Sigmoid colon (tissue), 7 donors: Measurements from ENCODE around the gene ZNF277. TPM values are rescaled to one million over a fixed set of nuclear protein-coding genes. Genes with fewer than 3 reads are reported as not detected.

Source experiments
- DNase-seq: peaks from one replicate; pipeline ENCODE4 v3.0.0-alpha.2; 2019
- H3K27ac ChIP-seq, 4 donors: fragments of 200-600 bp; sonication (generic); one replicate each; pipeline ENCODE4 v1.5.1; 2016 to 2019; ENCODE audit warnings: mild to moderate bottlenecking in 1 of 4
- H3K27me3 ChIP-seq, 3 donors: fragments of 200-600 bp; sonication (generic); one replicate each; pipeline ENCODE4 v1.5.1; 2019; ENCODE audit warnings: mild to moderate bottlenecking in 1 of 3
- H3K36me3 ChIP-seq, 4 donors: fragments of 200-600 bp; sonication (generic); one replicate each; pipeline ENCODE4 v1.5.1; 2016 to 2019
- H3K4me1 ChIP-seq, 4 donors: fragments of 200-600 bp; sonication (generic); one replicate each; pipeline ENCODE4 v1.5.1; 2017 to 2019
- H3K4me3 ChIP-seq, 4 donors: fragments of 200-600 bp; sonication (generic); one replicate each; pipeline ENCODE4 v1.5.1; 2017 to 2019; ENCODE audit warnings: mild to moderate bottlenecking in 2 of 4, moderate library complexity in 1 of 4
- H3K9me3 ChIP-seq, 4 donors: fragments of 200-600 bp in 3 of 4; sonication (generic) in 3 of 4; one replicate each; pipeline versions ENCODE4 v1.5.1 to v1.6.1; 2013 to 2019
- EP300 ChIP-seq, 4 donors: sonication (generic); formaldehyde crosslinking; IDR thresholded peaks; one replicate each; pipeline ENCODE4 v1.6.1; 2017; ENCODE audit warnings: antibody characterized with exemption in 4 of 4
- POLR2A ChIP-seq, 2 donors: fragments of 450-650 bp; IDR thresholded peaks; one replicate each; pipeline ENCODE4 v1.6.1; 2016; ENCODE audit warnings: antibody characterized with exemption in 2 of 2, mild to moderate bottlenecking in 2 of 2, moderate library complexity in 2 of 2
- POLR2AphosphoS5 ChIP-seq, 4 donors: sonication (generic); formaldehyde crosslinking; IDR thresholded peaks; one replicate each; pipeline ENCODE4 v1.6.1; 2017; ENCODE audit warnings: antibody characterized with exemption in 4 of 4
- WGBS, 2 donors: extraction: QIAGEN DNeasy Blood & Tissue Kit; methylation state at CpG; one replicate each; pipeline ENCODE4 v1.1.7; 2013; 5-methylcytosine and 5-hydroxymethylcytosine counted together
- intact Hi-C: fragments of 100-400 bp; cut with DNase I; formaldehyde crosslinking; loops from one replicate; pipeline ENCODE4 v1.15.1; 2023
- polyA plus RNA-seq, 3 donors: library from polyadenylated mRNA; stranded (reverse); fragments of 200-250 nt; gene quantifications; one replicate each; pipeline ENCODE4 v1.2.3, GENCODE V29; 2013
- total RNA-seq, 4 donors: library from RNA; depleted of rRNA; stranded (reverse); fragments of >200 nt; gene quantifications; one replicate each; pipeline ENCODE4 v1.1.0, GENCODE V29; 2016
- TF ChIP-seq, protein P1 (sequence below), 4 experiments: fragments of 450-650 bp in 3 of 4; fragments of 200-600 bp in 1 of 4; IDR thresholded peaks; one replicate each; pipeline ENCODE4 v1.5.1; 2016 to 2019; ENCODE audit warnings: antibody characterized with exemption in 4 of 4, mild to moderate bottlenecking in 3 of 4, moderate library complexity in 2 of 4
- donor health status: healthy with polysubstance abuse.
- donor health status: Bipolar disorder and iron deficiency.
- donor health status: healthy.

The ZNF277 gene
- total and polyA plus RNA-seq, 7 donors = 15.8 to 49.3 (median 39.0) TPM

DNA sequence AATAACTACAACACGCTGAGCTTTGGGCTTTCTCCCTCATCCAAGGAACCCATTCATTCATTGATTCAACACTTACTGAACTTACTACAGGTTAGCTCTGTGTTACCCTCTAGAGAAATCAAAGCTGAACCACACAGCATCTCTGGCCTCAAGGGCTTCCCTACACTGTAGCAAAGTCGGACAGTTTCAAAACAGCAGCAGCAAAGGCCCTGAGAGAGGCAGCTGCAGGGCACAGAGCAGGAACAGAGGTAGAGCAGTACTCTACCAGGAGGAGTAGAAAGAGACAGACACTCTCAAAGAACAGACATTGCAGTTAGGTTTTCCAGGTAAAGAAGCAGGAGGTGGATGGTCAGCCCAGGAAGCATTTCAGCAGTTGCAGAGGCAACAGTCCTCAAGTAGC lies 16.4 kb upstream of the ZNF277 start:
- Histone ChIP-seq H3K9me3 (peaks cover 0 to 2% (median 0%) of the 10 kb centered on the region in 4 donors), H3K36me3 (no peaks in the 10 kb centered on the region), H3K27ac (no peak overlapping the region), H3K27me3 (no peaks in the 10 kb centered on the region), H3K4me1 (peaks cover 0 to 12% (median 8%) of the 10 kb centered on the region in 4 donors), H3K4me3 (no peak overlapping the region)
- intact Hi-C loops = no loop called here
- 91 to 92% methylated on average over 2 of the region's 2 CpGs for WGBS, 2 donors
- no peak for TF ChIP-seq POLR2AphosphoS5 (IDR thresholded peaks at IDR 0.05)
- TF ChIP-seq POLR2A (IDR thresholded peaks at IDR 0.05) = no peak
- TF ChIP-seq, protein P1, sequence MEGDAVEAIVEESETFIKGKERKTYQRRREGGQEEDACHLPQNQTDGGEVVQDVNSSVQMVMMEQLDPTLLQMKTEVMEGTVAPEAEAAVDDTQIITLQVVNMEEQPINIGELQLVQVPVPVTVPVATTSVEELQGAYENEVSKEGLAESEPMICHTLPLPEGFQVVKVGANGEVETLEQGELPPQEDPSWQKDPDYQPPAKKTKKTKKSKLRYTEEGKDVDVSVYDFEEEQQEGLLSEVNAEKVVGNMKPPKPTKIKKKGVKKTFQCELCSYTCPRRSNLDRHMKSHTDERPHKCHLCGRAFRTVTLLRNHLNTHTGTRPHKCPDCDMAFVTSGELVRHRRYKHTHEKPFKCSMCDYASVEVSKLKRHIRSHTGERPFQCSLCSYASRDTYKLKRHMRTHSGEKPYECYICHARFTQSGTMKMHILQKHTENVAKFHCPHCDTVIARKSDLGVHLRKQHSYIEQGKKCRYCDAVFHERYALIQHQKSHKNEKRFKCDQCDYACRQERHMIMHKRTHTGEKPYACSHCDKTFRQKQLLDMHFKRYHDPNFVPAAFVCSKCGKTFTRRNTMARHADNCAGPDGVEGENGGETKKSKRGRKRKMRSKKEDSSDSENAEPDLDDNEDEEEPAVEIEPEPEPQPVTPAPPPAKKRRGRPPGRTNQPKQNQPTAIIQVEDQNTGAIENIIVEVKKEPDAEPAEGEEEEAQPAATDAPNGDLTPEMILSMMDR (IDR thresholded peaks at IDR 0.05) = no peak
- TF ChIP-seq EP300 (IDR thresholded peaks at IDR 0.05) = no peak
- DNase-seq = no peak

DNA sequence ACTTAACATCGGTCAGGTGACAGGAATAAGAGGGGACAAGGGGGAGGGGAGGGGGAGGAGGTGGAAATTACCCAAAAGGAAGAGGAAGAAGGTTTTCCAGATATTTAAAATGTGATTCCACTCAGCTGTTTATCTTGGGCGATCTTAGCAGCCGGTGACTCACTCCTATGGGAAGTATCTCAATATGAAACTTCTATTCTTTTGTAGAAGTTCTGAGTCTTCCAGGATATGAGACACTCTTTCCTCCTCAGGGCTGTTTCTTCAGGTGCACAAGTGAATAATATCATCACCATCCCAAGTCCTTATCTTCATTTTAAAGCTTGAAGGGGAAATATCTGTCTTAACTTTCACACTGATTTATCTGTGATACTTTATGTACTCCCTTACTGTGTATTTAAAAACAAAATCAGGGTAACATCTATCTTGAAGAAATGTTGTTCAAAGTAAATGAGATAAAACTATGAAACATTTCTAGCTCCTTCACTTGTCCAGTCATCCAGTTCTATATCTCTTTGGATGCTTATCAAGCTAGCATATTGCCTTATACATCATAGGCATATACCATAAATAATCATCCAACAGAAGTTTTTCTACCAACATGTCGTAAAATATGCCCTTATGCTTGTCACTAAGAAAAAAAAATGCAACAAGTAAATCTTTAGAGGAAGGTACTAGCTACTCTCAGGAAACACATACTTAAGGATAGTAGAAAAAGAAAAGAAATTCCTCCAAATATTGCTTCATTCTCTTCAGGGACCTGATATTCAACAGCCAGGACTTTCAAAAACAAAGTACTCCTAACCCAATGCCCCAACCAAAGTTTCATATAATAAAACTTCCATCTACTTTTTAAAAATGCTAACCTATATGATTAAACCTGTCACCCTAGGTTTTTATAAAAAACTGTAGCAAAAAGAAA lies 14.0 kb upstream of the ZNF277 start:
- H3K27ac ChIP-seq = peak overlapping the region in 2 of 4 donors; percentile 3 to 29
- peaks cover 0 to 2% (median 0%) of the 10 kb centered on the region in 4 donors for H3K9me3 ChIP-seq
- no peaks in the 10 kb centered on the region for H3K36me3 ChIP-seq
- TF ChIP-seq POLR2A (IDR thresholded peaks at IDR 0.05) (no peak), POLR2AphosphoS5 (IDR thresholded peaks at IDR 0.05) (peak in 1 of 4 donors; percentile 39), EP300 (IDR thresholded peaks at IDR 0.05) (no peak)
- TF ChIP-seq, protein P1 (IDR thresholded peaks at IDR 0.05) = no peak
- peaks cover 0 to 16% (median 10%) of the 10 kb centered on the region in 4 donors for H3K4me1 ChIP-seq
- DNase-seq = no peak
- 69 to 76% methylated on average over 4 of the region's 4 CpGs for WGBS, 2 donors
- intact Hi-C loops = no loop called here
- no peak overlapping the region for H3K4me3 ChIP-seq
- no peaks in the 10 kb centered on the region for H3K27me3 ChIP-seq

DNA sequence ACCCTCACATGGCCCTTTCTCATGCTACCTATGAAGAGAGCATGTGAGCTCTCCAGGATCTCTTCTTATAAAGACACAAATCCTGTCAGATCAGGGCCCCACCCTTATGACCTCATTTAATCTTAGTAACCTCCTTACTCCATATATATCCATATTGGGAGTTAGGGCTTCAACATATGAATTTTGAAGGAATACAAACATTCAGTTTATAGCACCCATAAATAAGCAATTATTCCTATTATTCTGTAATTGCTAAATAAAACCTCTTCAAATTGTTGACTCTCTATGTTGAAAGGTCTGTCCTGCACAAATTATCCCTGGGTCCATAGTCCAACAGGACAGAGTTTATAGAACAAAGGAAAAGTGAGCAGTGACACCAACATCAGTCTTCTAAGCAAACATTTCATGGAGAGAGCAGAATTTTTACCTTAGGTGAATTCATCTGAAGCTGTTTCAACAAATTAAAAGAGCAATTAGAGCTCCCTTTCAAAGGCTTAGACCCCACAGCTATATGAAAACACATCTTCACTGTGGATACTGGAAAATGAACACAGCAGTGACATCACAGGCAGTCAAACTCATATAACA lies 12.5 kb upstream of the ZNF277 start:
- no peak for TF ChIP-seq POLR2AphosphoS5 (IDR thresholded peaks at IDR 0.05)
- TF ChIP-seq, protein P1 (IDR thresholded peaks at IDR 0.05) = no peak
- no peaks in the 10 kb centered on the region for H3K36me3 ChIP-seq

DNA sequence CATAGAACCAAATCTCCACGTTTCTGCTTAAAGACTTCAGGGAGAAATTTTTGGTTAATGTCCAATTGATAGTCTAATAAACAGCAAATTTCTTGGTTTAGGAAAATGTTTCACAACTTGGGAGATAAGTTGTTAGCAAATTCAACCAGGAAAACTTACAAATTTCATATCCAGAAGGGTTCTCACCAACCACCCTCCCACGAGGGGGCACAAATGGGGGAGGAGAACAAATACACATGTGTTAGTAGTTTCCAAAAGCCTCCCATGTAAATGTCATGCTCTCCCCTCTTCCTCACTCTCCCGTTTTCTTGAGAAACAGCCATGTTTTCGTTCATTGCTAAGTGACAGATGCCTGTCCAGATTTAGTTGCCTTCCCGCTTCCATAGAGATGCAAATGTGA lies 10.8 kb upstream of the ZNF277 start:
- Histone ChIP-seq H3K27me3 (no peaks in the 10 kb centered on the region), H3K27ac (no peak overlapping the region), H3K4me3 (no peak overlapping the region), H3K9me3 (peaks cover 0 to 2% (median 0%) of the 10 kb centered on the region in 4 donors), H3K4me1 (peaks cover 0 to 19% (median 12%) of the 10 kb centered on the region in 4 donors), H3K36me3 (no peaks in the 10 kb centered on the region)
- no peak for DNase-seq
- intact Hi-C loops = no loop called here
- WGBS, 2 donors = 82 to 85% methylated on average over 5 of the region's 5 CpGs
- TF ChIP-seq, protein P1 (IDR thresholded peaks at IDR 0.05) = no peak
- TF ChIP-seq POLR2A (IDR thresholded peaks at IDR 0.05) (no peak), POLR2AphosphoS5 (IDR thresholded peaks at IDR 0.05) (no peak), EP300 (IDR thresholded peaks at IDR 0.05) (no peak)

More for the DNA sequence above, 12.5 kb upstream of the ZNF277 start:
- peaks cover 0 to 19% (median 12%) of the 10 kb centered on the region in 4 donors for H3K4me1 ChIP-seq
- DNase-seq = no peak
- intact Hi-C loops = no loop called here
- peaks cover 0 to 2% (median 0%) of the 10 kb centered on the region in 4 donors for H3K9me3 ChIP-seq
- H3K27me3 ChIP-seq = no peaks in the 10 kb centered on the region
- no peak overlapping the region for H3K4me3 ChIP-seq
- H3K27ac ChIP-seq = no peak overlapping the region
